Psoas muscle (tissue), 8 donors: ENCODE data around the gene PLA2G6. TPM values are rescaled to one million over a fixed set of nuclear protein-coding genes. Genes with fewer than 3 reads are reported as not detected.

Experiments used
- ATAC-seq, 4 donors: fragments of 200-7000 bp; cut with Tn5 transposase; one replicate each; pipeline ENCODE4 v1.9.1; 2020; ENCODE audit warnings: moderate library complexity in 3 of 4, mild to moderate bottlenecking in 2 of 4
- DNase-seq, 2 donors: peaks; one replicate each; pipeline ENCODE4 v3.0.0-alpha.2; 2020
- H3K27ac ChIP-seq: fragments of 200-600 bp; one replicate; pipeline ENCODE4 v1.8.0; 2022
- H3K27me3 ChIP-seq, 3 donors: fragments of 200-600 bp in 1 of 3; one replicate each; pipeline versions ENCODE4 v1.6.1 to v1.8.0; 2013 to 2022; ENCODE audit warnings: low read length in 2 of 3, mild to moderate bottlenecking in 2 of 3, moderate library complexity in 1 of 3; ENCODE audit not compliant: insufficient read depth in 3 of 3
- H3K36me3 ChIP-seq, 2 donors: fragments of 200-600 bp in 1 of 2; one replicate each; pipeline versions ENCODE4 v1.6.1 to v1.8.0; 2013 to 2022; ENCODE audit warnings: low read depth in 1 of 2, mild to moderate bottlenecking in 1 of 2, moderate library complexity in 1 of 2; ENCODE audit not compliant: insufficient read depth in 1 of 2
- H3K4me1 ChIP-seq: fragments of 200-600 bp; one replicate; pipeline ENCODE4 v1.8.0; 2022
- H3K4me3 ChIP-seq: fragments of 200-600 bp; one replicate; pipeline ENCODE4 v1.8.0; 2022; ENCODE audit warnings: mild to moderate bottlenecking
- H3K9me3 ChIP-seq: fragments of 200-600 bp; one replicate; pipeline ENCODE4 v1.8.0; 2022
- CTCF ChIP-seq: fragments of 200-600 bp; IDR thresholded peaks from one replicate; pipeline ENCODE4 v1.8.0; 2022; ENCODE audit warnings: antibody characterized with exemption
- WGBS, 3 donors: extraction: QIAGEN DNeasy Blood & Tissue Kit; methylation state at CpG; one replicate each; pipeline versions ENCODE4 v1.1.6 to v1.1.7; 2013; 5-methylcytosine and 5-hydroxymethylcytosine counted together
- intact Hi-C, 2 donors: fragments of 100-400 bp; cut with DNase I; formaldehyde crosslinking; loops; one replicate each; pipeline versions ENCODE4 v1.11.0 to v1.14.2; 2022
- polyA plus RNA-seq, 3 donors: library from polyadenylated mRNA; stranded (reverse); fragments of 200-250 nt; gene quantifications; one replicate each; pipeline ENCODE4 v1.2.3, GENCODE V29; 2013
- total RNA-seq, 4 donors: library from RNA; stranded (reverse); fragmentation: NEBNext Ultra II Directional in 2 of 4; extraction: Animal tissue kit (Norgen Biotek cat#: 25700) in 2 of 4; gene quantifications; one replicate each; pipeline versions ENCODE4 v1.2.1 to v1.2.4, GENCODE V29; 2021 to 2023
- donor health status: healthy with polysubstance abuse.
- donor health status: DM: no; HTN: no; CAD: no; lungs with moderate emphysema.
- donor health status: Bipolar disorder and iron deficiency.
- donor health status: healthy.
- donor health status: DM: yes; HTN: yes; CAD: no.
- donor health status: DM: no; HTN: no; CAD: no.
- donor health status: DM: no; HTN: no; CAD: no.
- donor health status: DM: yes; HTN: yes; CAD: no.

Gene PLA2G6
- total and polyA plus RNA-seq, 7 donors = 4.5 to 17.4 (median 8.5) TPM

- 70 to 88% (median 70%) methylated on average over 5 of the region's 5 CpGs for WGBS, 3 donors
- intact Hi-C loops = no loop called here
- Histone ChIP-seq H3K27me3 (peaks cover 0 to 28% (median 7%) of the 10 kb centered on the region in 3 donors), H3K27ac (no peak overlapping the region), H3K4me1 (peaks cover 22% of the 10 kb centered on the region), H3K36me3 (no peaks in the 10 kb centered on the region), H3K4me3 (no peak overlapping the region), H3K9me3 (no peaks in the 10 kb centered on the region)
- no peak for TF ChIP-seq CTCF
- ATAC-seq (no peak), DNase-seq (peak in 1 of 2 donors; percentile 34)
These were observed 96.1 kb downstream of the PLA2G6 start for GRCh38 chr22:38085501-38085900.

- H3K9me3 ChIP-seq = no peaks in the 10 kb centered on the region
- ATAC-seq (no peak), DNase-seq (peak in 1 of 2 donors; percentile 1)
- H3K4me3 ChIP-seq = no peak overlapping the region
- H3K36me3 ChIP-seq = no peaks in the 10 kb centered on the region
- peaks cover 0 to 28% (median 7%) of the 10 kb centered on the region in 3 donors for H3K27me3 ChIP-seq
- peaks cover 22% of the 10 kb centered on the region for H3K4me1 ChIP-seq
- WGBS, 3 donors = 91 to 96% (median 94%) methylated on average over 12 of the region's 12 CpGs
- intact Hi-C loops = no loop called here
- TF ChIP-seq CTCF = no peak
- no peak overlapping the region for H3K27ac ChIP-seq
These were observed 96.6 kb downstream of the PLA2G6 start for GRCh38 chr22:38085056-38085455.

- intact Hi-C loops = no loop called here
- no peak within 1 kb of the TSS for H3K4me3 ChIP-seq
- WGBS, 3 donors = 81 to 86% (median 83%) methylated on average over 13 to 16 of the region's 16 CpGs
- no peak for ATAC-seq
- peaks cover 0 to 22% (median 5%) of the 10 kb centered on the region in 3 donors for H3K27me3 ChIP-seq
- peak in 1 of 2 donors; percentile 5 for DNase-seq
- no peaks in the 10 kb centered on the region for H3K9me3 ChIP-seq
- no peaks in the 10 kb centered on the region for H3K36me3 ChIP-seq
- peaks cover 22% of the 10 kb centered on the region for H3K4me1 ChIP-seq
- no peak for TF ChIP-seq CTCF
- H3K27ac ChIP-seq = no peak within 1 kb of the TSS
These were observed 97.5 kb downstream of the PLA2G6 start, which contains the start of gene SLC16A8 for GRCh38 chr22:38083931-38084631. SLC16A8 (minus strand) TSS chr22:38084184; CDS start chr22:38082873, 1,311 bp downstream.

- WGBS, 3 donors = 86 to 90% (median 88%) methylated on average over 22 to 24 of the region's 24 CpGs
- intact Hi-C loops = no loop called here
- H3K9me3 ChIP-seq = no peaks in the 10 kb centered on the region
- H3K27me3 ChIP-seq = peaks cover 0 to 17% (median 5%) of the 10 kb centered on the region in 3 donors
- H3K36me3 ChIP-seq = no peaks in the 10 kb centered on the region
- DNase-seq = peak; percentile 9 to 45
- no peak for ATAC-seq
- H3K4me1 ChIP-seq = peaks cover 18% of the 10 kb centered on the region
- no peak overlapping the region for H3K27ac ChIP-seq
- TF ChIP-seq CTCF = no peak
- no peak overlapping the region for H3K4me3 ChIP-seq
These were observed 98.5 kb downstream of the PLA2G6 start for GRCh38 chr22:38082986-38083710.
